Measurements from ENCODE around the gene ZNF512.
"Not testable (repeated sequence)": the region's sequence is repeated elsewhere in the genome, so short reads cannot be mapped to it uniquely, and the experiment has no call there.

GRCh38 chr2:27538839-27539450 is 43.9 kb upstream of the ZNF512 start:
- TF ChIP-seq CTCF (conservative IDR thresholded peaks at IDR 0.05); ZFX (IDR thresholded peaks at IDR 0.05): not testable (repeated sequence)

Data from C4-2B (cell line).